ENCODE data around the gene KDM2A.

The KDM2A gene

DNA sequence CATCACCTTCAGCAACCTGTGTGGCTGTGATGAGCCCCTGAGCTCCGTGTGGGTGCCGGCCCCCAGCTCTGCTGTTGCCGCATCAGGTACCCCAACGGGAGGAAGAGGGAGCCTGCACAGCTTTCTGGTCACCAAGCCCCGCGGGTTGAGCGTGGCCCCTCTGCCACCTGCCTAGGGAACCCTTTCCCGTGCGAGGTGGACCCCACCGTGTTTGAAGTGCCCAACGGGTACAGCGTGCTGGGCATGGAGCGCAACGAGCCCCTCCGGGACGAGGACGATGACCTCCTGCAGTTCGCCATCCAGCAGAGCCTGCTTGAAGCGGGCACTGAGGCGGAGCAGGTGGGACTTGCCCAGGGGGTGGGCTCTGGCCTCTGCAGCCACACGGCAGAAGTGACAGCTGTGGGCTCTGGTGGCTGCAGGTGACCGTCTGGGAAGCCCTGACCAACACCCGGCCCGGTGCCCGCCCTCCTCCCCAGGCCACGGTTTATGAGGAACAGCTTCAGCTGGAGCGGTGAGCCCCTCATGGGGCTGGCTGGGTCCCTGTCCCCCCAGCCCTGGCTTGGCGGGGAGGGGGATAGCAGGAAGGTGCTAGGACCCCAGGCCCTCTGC is 182.4 kb downstream of the KDM2A start:
- DNase-seq (ENCODE audit: low read depth in 3 of 3): no peak

DNA sequence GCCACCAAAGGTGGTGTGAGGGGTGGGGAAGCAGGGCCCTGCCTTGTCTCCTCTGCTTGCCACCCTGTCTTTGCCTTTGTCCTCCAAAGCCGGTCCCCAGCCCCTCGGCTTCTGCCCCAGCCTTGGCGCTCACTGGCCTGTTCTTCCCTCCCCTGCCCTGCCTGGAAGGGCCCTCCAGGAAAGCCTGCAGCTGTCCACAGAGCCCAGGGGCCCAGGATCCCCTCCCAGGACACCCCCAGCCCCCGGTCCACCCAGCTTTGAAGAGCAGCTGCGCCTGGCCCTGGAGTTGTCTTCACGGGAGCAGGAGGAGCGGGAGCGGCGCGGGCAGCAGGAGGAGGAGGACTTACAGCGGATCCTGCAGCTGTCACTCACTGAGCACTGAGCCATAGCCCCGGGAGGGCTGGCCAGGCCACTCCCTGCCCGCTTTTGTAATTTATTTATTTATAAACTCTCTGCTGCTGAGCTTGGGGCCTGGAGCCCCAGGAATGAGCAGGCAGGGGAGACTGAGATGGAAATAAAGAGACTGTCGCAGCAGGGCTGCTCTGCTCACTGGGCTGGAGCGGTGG is 183.0 kb downstream of the KDM2A start:
- no peak for DNase-seq (ENCODE audit: low read depth in 3 of 3)

GRCh38 chr11:67302571-67303131 is 183.6 kb downstream of the KDM2A start:
- DNase-seq (ENCODE audit: low read depth in 3 of 3): no peak

GRCh38 chr11:67303132-67303834 is 184.2 kb downstream of the KDM2A start, which contains the start of gene SSH3:
SSH3 (plus strand) TSS chr11:67303530; CDS start chr11:67303626, 96 bp downstream.
- DNase-seq (ENCODE audit: low read depth in 3 of 3): peak in 1 of 3 experiments; percentile 34

DNA sequence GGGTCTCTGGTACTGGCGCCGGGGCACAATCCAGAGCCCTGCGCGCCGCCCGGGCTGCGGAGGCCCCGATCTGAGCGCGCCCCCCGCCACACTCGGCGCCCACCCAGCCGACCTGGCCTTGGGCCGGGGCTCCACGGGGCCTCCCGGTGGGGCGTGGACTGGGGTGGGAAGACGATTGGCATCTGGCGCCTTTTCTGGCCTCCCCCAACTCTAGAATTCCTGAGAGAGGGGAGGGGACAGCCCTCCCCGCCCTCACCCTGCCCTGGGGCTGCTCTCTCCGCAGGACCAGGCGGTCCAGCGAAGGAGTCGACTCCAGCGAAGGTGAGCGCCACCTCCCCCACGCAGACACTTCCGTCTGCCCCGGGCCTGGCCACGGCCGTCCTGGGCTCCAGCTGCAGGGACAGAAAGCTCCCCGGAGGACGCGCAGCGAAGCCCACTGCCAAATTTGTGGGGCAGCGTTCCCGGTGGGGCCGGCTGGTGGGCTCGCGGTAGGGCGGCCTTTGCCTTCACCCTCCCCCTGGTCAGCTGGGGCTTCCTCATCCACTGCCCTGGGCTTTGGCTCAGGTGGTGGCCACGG is 184.9 kb downstream of the KDM2A start:
- no peak for DNase-seq (ENCODE audit: low read depth in 3 of 3)

DNA sequence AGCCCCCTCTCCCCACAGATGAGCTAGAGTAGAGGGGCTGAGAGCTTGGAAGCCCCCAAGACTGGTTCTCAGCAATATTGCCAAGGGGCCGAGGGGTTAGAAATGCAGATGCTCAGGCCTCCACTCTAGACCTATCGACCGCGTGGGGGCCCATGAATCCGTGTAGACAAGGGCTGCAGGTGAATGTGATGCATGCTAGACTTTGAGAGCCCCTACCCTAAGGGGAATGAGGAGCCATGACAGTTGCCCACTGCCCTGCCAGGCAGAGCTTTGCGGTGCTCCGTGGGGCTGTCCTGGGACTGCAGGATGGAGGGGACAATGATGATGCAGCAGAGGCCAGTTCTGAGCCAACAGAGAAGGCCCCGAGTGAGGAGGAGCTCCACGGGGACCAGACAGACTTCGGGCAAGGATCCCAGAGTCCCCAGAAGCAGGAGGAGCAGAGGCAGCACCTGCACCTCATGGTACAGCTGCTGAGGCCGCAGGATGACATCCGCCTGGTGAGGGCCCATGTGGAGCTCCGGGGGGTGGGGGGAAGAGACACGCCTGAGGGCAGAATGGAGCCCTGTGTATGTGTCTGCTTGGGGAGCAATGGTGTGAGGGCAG is 185.5 kb downstream of the KDM2A start:
- no peak for DNase-seq (ENCODE audit: low read depth in 3 of 3)

DNA sequence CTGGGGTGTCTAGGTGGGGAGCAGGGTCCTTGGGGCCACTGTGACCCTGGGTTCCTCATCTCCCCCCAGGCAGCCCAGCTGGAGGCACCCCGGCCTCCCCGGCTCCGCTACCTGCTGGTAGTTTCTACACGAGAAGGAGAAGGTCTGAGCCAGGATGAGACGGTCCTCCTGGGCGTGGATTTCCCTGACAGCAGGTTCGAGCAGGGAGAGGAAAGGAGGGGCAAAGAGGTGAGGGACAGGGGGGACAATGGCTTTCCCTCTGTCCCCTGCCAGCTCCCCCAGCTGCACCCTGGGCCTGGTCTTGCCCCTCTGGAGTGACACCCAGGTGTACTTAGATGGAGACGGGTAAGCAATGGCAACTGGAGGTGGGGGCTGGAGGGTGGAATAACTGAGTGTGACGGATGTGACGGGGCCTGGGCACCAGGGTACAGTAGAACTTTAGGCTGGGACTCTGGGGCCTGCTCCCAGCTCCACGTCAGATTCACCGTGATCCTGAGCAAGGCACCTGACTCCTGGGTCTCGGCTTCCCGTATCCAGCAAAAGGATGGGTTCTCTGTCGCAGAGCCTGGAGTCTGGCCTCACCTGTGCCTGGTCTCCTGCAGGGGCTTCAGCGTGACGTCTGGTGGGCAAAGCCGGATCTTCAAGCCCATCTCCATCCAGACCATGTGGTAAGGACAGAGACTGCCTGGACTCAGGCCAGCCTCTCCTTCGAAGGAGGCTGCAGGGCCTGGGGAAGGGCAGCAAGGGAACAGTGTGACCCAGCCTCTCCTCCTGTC is 187.9 kb downstream of the KDM2A start:
- no peak for DNase-seq (ENCODE audit: low read depth in 3 of 3)

DNA sequence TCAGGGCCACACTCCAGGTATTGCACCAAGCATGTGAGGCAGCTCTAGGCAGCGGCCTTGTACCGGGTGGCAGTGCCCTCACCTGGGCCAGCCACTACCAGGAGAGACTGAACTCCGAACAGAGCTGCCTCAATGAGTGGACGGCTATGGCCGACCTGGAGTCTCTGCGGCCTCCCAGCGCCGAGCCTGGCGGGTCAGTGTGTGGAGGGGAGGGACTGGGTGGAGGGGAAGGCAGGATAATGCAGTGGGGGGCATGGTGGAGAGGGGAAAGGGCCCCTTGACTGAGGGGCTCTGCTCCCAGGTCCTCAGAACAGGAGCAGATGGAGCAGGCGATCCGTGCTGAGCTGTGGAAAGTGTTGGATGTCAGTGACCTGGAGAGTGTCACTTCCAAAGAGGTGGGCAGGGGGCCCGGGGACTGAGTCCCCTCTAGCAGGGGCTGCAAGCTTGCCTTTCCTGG is 188.5 kb downstream of the KDM2A start:
- DNase-seq (ENCODE audit: low read depth in 3 of 3): no peak
